Right lung (tissue), 5 donors: ENCODE measurements around the gene LRRK2. TPM values are rescaled to one million over a fixed set of nuclear protein-coding genes. Genes with fewer than 3 reads are reported as not detected.
"Not testable (repeated sequence)": the region's sequence is repeated elsewhere in the genome, so short reads cannot be mapped to it uniquely, and the experiment has no call there.

Experiments used
- DNase-seq, 2 donors: peaks; one replicate each; pipeline ENCODE4 v3.0.0-alpha.2; 2013
- polyA plus RNA-seq, 5 donors: library from polyadenylated mRNA; unstranded; fragments of 120-200 nt; gene quantifications; one replicate each; pipeline versions ENCODE4 v1.2.1 to v1.2.3, GENCODE V29; 2013; ENCODE audit warnings: inconsistent platforms in 1 of 5, low replicate concordance in 1 of 5; ENCODE audit not compliant: insufficient read length in 5 of 5, insufficient read depth in 1 of 5

LRRK2 gene
- polyA plus RNA-seq, 5 donors, result 5.0 to 9.4 (median 6.4) TPM

- not testable (repeated sequence) for DNase-seq
Measured at GRCh38 chr12:40211186-40211585, 13.6 kb upstream of the LRRK2 start.

DNA sequence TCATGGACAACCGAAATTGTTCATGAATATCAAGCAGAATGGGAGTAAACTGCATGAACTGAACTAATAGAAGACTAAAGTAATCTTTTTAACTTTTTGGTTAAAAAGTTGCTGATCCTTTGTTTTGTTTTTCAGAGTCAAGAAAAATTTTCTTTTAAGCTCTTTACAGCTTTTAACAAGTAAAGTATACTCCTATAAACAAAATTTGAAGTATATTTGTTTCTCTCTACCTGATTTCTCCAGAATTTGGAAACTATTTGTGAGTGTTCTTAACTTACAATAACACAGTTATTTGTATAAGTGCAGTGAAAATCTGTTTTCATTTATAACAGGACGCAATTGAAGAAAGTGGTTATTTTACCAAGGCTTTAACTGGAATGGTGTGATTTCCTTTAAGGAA lies 12.2 kb upstream of the LRRK2 start:
- no peak for DNase-seq

- no peak for DNase-seq
Measured at GRCh38 chr12:40215982-40216381, 8.8 kb upstream of the LRRK2 start.

DNA sequence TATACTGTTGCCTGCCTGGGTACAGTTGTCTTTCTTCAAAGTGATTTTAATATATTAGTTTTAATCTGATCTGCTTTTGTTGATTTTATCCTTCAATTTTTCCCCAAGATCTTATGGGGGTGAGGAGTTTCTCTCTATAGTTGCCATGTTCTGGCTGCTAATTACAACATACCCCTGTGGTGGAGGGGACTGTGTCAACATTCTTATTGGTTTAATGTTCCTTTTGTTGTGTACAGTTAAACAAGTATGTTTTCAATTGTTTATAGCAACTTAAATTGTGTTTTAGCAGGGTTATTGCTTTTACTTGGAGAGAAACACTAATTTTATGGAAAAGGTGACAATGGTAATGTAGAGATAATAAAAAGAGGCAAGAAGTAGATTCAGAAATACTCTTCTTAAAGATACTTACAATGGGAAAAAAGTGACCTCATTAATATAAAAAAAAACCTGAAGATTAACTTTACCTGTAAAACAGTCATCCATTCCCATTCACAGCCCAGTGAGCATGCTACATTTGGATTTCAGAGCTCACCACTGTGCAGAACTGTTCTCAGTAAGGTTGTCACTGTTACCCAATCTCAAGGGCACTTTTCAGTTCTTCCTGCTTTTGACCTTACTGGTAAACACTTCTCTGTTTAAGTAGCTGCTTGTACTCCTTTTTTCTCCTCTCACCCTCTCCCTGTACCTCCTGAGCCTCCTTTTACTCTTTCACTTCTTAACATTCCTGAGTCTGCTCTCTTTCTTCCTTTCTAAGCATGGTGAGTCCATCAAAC lies 8.1 kb upstream of the LRRK2 start:
- no peak for DNase-seq

- no peak for DNase-seq
Measured at GRCh38 chr12:40219760-40220159, 5.0 kb upstream of the LRRK2 start.

- DNase-seq, result no peak
Measured at GRCh38 chr12:40222247-40222646, 2.5 kb upstream of the LRRK2 start.

- no peak for DNase-seq
Measured at GRCh38 chr12:40223646-40224045, 1.2 kb upstream of the LRRK2 start.

GRCh38 chr12:40225337-40225983 lies 663 bp downstream of the LRRK2 start:
- DNase-seq, result no peak

- no peak for DNase-seq
Measured at GRCh38 chr12:40225984-40226602, 1.3 kb downstream of the LRRK2 start.

DNA sequence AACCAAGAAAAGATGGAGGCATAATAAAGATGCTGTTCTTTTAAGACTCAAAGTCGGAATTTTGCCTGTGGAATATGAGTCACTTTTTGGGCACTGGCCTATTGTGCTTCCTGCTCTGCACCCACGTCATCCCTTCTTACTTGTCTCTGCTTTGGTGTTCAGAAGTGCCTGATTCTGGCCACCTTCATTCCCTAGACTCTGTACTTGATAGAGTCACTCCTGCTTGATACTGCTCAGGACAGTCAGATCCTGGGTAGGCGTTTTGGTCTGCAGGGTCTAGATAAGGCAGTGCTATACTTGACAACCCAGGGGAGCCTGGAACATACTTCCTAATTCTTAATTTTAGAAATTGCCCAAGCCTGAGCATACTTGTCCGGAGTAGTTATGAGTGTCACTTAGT lies 1.9 kb downstream of the LRRK2 start:
- no peak for DNase-seq

DNA sequence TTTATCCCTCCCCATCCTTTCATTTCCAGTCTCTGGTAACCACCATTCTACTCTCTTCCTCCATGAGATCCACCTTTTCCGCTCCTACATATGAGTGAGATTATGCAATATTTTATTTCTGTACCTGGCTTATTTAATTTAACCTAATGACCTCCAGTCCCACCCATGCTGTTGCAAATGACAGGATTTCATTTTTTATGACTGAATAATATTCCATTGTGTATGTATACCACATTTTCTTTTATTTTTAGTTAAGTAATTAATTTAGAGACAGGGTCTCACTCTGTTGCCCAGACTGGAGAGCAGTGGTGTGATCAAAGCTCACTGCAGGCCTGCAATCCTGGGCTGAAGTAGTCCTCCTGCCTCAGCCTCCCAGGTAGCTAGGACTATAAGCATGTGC lies 2.6 kb downstream of the LRRK2 start:
- DNase-seq, result no peak

DNA sequence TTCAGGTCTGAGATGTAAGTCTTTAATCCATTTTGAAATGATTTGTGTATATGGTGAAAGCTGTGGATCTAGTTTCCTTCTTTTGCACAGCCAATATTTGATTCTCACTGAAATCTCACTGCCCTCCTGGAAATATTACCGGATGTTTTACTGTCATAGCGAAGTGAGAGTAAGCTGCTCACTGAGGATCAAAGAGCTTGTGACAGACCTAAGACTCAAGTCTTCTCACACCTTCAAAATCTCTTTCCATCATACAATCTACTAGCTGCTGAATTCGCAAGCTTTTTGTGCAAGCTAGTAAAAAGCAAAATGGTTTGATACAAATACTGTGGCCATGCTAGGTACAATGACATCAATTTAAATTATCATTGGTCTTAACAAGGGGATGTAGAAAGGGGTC lies 3.9 kb downstream of the LRRK2 start:
- DNase-seq, result no peak

DNA sequence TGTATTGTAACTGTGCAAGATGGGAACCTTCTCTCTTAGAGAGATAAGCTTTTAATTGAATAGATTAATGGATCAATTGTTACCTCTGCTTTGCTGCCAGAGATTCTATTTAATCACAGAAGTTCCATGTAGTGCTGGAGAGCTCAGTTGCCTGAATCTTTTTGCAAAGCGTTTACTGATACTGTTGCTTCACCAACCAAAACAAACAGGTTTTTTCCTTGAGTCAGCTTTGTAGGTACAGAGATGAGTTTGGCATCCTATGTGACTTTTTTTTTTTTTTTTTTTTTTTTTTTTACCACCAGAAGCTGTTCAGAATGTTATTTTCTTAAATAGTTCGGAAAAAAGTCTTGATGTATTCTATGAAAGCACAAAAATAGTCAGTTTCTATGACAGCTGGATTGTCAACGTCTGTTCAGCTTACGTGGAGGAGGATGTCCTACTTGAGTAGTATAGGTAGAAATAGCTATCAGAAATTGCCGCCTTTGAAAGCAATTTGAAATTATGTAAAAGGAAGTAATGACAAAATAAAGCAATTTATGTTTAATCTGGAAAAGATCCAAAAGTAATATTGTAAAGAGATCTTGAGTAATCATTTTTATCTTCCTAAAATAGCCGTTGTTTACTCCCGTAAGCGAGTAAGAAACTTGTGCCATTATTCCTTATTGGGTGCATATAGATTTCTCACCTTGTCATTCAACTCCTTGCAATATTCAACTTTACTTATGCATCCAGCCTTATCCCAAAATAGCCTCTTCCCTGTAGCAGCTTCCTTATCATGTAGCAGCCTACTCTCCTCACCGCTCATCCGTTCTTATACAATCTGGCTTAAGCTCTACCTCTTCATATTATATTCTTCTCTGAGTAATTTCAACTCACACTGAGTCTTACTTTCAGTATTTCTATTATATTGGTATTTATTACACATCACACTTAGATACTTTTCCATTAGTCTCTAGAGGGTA lies 5.2 kb downstream of the LRRK2 start:
- no peak for DNase-seq

DNA sequence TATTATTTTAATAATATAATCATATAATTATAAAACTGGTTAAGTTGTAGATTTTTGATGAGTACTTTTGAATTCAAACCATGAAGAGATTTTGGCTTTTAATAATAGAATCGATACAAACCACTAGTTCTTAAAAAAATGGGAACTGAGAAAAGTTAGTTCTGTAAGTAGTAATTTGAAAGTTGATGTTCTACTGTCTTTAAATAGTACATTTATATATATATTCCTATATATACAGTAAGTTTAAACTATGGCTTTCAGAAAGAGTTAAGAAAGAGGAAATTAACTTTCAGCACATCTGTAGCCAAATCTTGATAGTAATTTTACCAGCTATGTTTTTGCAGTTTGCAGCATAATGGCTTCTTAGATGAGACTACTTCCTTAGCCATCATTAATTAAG lies 7.8 kb downstream of the LRRK2 start:
- no peak for DNase-seq

DNA sequence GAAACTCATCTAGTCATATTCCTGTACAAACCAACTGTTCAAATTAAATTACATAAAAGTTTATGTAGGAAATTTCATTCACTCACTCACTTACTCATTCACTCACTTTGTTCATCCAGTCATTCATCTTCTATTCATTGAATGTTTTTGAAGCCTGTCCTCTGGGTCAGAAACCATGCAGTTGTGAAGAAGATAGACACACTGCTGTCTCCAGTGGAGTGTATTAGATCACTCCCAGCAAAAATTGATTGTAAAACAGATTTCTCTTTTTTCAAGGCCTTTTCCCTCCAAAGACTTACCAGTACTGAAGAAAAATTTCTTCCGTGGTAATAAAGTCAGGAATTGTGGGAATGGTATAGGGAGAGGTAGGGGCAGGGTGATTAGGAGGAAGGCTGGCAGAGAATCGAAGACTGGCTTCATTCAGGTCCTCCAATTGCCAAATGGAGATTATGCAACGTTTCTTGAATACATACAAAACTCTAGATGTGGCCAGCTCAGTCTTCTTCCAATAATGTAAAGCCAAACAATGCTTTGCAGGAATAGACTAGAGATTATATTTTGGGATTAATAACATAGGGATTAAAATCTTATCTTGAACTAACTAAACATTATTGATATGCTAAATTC lies 9.1 kb downstream of the LRRK2 start:
- no peak for DNase-seq

DNA sequence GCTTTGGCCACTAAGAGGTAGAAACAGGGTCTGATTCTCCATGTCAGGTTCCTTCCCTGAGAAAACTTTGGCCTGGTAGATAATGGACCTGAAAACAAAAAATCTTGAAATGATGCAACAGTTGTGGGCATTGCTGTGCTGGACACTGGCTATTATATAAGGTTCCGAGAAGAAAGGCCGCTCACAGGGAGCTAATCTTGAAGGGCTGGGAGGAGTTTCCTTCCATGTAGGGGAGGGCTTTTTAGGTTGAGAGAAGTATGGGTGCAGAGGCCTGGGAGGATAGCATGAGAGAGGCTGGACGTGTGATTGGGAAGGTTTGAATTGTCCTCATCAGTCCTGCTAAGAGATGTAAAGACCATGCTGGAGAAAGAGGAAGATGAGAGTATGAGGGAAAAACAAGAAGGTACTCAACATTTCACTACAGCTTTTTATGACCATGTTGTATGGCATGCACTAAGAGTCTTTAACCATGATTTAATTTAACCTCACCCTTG lies 11.6 kb downstream of the LRRK2 start:
- no peak for DNase-seq

DNA sequence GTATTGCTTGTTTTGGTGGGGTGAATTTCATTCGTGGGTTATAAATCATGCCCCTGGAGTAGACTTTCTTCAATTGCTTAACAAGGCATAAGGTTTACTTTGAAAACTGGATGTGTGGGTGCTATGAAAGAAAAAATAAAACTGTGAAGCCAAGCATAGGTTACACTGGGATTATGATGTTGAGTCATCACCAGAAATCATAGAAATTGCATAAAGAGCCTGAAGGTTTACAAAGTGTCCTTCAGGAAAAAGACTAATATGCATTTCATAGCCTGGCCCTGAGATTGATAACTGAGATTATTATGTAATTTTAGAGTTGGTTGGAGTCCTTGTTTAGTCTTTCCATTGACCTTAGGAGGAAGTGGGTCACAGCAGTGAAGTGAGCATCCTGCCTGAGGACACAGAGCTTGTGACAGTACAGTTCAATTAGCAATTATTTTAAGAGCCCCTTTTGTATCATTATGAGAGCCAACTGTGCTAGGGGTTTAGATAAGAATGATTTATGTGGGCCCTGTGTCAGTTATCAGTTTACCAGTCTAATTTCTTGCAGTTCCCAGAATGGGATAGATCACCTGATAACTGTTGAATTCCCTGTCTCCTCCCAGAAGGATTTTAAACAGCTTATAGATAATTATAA lies 13.6 kb downstream of the LRRK2 start:
- no peak for DNase-seq

DNA sequence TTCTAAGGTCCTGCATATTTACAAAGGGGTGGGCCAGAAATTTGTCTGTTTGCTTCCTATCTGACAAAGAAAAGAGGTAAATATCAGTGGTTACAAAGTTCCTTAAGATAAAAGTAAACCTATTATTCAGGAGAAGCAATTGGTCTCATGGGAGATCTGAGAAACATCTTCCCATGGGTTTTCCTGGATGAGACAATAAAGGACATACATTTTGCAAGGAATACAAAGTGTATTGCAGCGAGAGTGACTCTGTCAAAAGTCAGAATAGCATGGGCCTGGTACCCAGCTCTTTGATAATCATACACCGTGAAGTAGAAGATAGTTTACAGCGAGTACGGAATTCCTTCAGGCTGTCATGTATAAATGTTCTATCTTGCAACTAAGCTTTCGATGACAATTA lies 14.2 kb downstream of the LRRK2 start:
- DNase-seq, result no peak

DNA sequence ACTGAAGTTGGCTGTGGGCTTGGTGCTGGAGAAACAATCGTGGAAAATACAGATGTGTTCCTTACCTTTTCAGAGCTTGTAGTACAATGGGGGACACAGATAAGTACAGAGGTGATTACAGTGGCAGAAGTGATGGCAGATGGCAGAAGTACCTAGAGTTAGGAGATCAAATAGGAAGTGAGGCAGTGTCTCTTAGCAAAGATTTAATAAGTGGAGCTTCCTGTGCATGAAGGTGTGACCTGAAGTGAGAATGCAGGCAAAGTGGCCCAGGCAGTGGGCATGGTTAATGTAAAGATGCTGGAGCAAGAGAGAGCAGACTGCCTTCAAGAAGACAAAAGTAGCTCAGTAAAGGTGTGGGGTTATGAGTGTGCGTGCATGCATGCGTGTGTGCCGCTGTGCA lies 16.0 kb downstream of the LRRK2 start:
- no peak for DNase-seq

GRCh38 chr12:40241741-40242140 lies 16.9 kb downstream of the LRRK2 start:
- DNase-seq, result no peak
